ENCODE results near the gene PLEKHG5. TPM values are rescaled to one million over a fixed set of nuclear protein-coding genes. Genes with fewer than 3 reads are reported as not detected.

Gene PLEKHG5
- total RNA-seq, 6 donors from 2014 or later = 5.0 to 31.4 (median 12.6) TPM

DNA sequence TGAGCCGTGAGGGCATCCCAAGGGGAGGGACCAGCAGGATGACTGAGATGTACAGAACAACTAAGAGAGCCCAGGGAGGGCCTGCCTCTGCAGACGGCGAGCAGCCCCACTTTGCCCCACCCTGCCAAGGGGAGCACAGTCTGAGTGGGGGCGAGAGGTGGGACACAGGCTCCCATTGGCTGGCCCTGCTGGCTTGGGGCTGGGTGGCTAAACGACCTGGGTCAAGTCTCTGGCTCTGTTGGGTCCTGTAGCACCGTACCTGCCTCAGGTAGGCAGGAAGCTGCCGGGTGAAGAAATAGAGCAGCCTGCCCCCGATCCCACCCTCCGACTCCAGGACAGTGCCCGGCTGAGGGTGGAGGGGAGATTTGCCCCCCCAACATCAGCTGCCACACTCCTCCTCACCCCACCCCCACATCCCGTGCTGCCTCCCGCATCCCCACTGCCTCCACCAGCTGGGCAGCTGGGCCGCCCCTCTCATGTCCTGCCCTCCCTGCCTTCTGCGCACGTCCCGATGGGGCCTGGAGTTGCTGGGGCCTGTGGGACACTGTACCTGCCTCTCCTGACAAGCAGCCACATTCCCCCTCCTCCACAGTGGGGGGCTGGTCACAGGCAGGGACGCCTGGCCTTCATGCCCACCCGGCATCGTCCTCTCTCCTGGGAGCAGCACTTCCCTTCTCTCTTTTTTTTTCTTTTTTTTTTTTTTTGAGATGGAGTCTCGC lies 12.6 kb upstream of the PLEKHG5 start:
- Histone ChIP-seq H3K36me3 (no peaks in the 10 kb centered on the region), H3K9me3 (no peaks in the 10 kb centered on the region), H3K4me1 (peaks cover 5 to 17% (median 10%) of the 10 kb centered on the region in 4 donors), H3K4me3 (no peak overlapping the region), H3K27ac (no peak overlapping the region), H3K27me3 (no peaks in the 10 kb centered on the region)
- DNase-seq (peak in 1 of 2 donors; percentile 75), ATAC-seq (ENCODE audit: low FRiP score in 2 of 2) (no peak)
- WGBS, 2 donors = 86 to 87% methylated on average over 19 to 20 of the region's 20 CpGs
- TF ChIP-seq, protein P1, sequence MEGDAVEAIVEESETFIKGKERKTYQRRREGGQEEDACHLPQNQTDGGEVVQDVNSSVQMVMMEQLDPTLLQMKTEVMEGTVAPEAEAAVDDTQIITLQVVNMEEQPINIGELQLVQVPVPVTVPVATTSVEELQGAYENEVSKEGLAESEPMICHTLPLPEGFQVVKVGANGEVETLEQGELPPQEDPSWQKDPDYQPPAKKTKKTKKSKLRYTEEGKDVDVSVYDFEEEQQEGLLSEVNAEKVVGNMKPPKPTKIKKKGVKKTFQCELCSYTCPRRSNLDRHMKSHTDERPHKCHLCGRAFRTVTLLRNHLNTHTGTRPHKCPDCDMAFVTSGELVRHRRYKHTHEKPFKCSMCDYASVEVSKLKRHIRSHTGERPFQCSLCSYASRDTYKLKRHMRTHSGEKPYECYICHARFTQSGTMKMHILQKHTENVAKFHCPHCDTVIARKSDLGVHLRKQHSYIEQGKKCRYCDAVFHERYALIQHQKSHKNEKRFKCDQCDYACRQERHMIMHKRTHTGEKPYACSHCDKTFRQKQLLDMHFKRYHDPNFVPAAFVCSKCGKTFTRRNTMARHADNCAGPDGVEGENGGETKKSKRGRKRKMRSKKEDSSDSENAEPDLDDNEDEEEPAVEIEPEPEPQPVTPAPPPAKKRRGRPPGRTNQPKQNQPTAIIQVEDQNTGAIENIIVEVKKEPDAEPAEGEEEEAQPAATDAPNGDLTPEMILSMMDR (IDR thresholded peaks at IDR 0.05) = no peak
- TF ChIP-seq POLR2AphosphoS5 (IDR thresholded peaks at IDR 0.05) (no peak), EP300 (IDR thresholded peaks at IDR 0.05) (no peak), POLR2A (IDR thresholded peaks at IDR 0.05) (no peak)

DNA sequence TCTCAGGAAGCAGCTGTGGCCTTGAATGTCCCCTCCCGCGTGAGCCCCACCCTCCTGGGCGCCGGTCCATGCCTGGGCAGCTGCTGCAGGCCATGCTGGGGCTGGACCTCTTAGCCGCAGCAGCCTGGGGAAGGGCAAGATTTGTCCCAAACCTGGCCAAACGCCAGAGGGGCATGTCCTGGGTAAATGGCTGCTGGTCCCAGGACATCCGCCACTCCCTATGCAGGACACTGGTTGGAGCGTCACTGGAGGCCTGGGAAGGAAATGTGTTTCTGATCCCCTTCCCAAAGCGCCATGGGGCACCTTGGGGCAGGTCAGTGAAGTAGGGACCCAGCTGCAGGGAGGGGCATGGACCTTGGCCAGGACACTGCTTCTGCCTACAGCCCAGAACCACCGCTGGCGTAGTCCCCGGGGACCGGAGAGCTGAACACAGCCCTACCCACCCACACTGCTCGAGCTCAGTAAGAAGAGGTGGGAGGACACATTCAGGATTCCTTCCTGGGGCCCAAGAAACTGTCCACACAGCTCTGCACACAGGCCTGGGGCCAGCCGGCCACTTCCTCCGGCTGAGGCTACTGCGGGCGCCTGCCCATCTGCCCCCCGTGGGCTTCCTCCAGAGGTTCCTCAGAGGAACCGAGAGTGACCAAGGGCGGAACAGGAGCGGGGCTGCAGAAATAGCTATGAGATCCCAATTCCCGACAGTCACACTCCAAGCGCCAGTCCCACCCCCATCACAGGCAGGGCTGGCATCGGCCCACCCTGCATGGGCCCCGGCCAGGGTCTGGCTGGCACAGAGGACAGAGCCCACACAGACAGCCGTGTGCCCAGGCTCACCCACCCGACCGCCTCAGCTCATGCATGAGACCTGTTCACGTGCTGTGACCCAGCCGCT lies 10.8 kb upstream of the PLEKHG5 start:
- ATAC-seq (ENCODE audit: low FRiP score in 2 of 2) (peak; percentile 6 to 64), DNase-seq (peak in 1 of 2 donors; percentile 88)
- H3K27me3 ChIP-seq = no peaks in the 10 kb centered on the region
- no peaks in the 10 kb centered on the region for H3K9me3 ChIP-seq
- TF ChIP-seq POLR2AphosphoS5 (IDR thresholded peaks at IDR 0.05) = no peak
- TF ChIP-seq EP300 (IDR thresholded peaks at IDR 0.05) = no peak
- TF ChIP-seq POLR2A (IDR thresholded peaks at IDR 0.05) = no peak
- TF ChIP-seq, protein P1 (IDR thresholded peaks at IDR 0.05) = no peak
- H3K27ac ChIP-seq = peak overlapping the region in 1 of 4 donors; percentile 2
- H3K4me3 ChIP-seq = no peak overlapping the region
- H3K4me1 ChIP-seq = peaks cover 13 to 25% (median 19%) of the 10 kb centered on the region in 4 donors
- no peaks in the 10 kb centered on the region for H3K36me3 ChIP-seq
- 56 to 57% methylated on average over 3 to 31 of the region's 31 CpGs for WGBS, 2 donors

DNA sequence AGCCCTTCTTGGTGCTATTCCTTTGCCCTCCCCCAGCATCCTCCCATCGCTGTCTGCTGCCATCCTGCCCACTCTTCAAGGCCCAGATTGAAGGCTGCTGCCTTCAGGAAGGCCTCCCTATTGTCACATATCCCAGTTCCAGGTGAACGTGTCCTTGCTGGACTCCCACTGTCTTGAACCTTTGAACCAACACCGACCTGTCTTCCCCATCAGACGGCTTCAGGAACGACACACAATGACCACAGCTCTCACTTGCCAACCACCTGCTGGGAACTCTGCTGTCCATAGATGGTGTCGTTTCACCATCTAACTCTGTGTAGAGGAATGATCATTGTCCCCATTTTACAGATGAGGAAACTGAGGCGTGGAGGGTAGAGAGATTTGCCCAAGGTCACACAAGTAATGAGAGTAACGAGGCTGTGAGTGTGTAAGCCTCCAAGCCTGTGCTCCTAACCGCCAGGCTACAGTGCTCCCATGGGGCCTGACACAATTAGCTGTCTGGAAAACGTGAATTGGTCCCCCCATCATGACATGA lies 9.9 kb upstream of the PLEKHG5 start:
- DNase-seq (no peak), ATAC-seq (ENCODE audit: low FRiP score in 2 of 2) (no peak)
- WGBS, 2 donors = 84 to 90% methylated on average over 10 of the region's 10 CpGs
- peak overlapping the region in 2 of 4 donors; percentile 2 to 4 for H3K27ac ChIP-seq
- H3K4me3 ChIP-seq = no peak overlapping the region
- peaks cover 0 to 3% (median 0%) of the 10 kb centered on the region in 4 donors for H3K27me3 ChIP-seq
- no peaks in the 10 kb centered on the region for H3K36me3 ChIP-seq
- peaks cover 17 to 33% (median 23%) of the 10 kb centered on the region in 4 donors for H3K4me1 ChIP-seq
- H3K9me3 ChIP-seq = no peaks in the 10 kb centered on the region
- no peak for TF ChIP-seq POLR2A (IDR thresholded peaks at IDR 0.05)
- no peak for TF ChIP-seq POLR2AphosphoS5 (IDR thresholded peaks at IDR 0.05)
- TF ChIP-seq, protein P1 (IDR thresholded peaks at IDR 0.05) = no peak
- TF ChIP-seq EP300 (IDR thresholded peaks at IDR 0.05) = no peak

DNA sequence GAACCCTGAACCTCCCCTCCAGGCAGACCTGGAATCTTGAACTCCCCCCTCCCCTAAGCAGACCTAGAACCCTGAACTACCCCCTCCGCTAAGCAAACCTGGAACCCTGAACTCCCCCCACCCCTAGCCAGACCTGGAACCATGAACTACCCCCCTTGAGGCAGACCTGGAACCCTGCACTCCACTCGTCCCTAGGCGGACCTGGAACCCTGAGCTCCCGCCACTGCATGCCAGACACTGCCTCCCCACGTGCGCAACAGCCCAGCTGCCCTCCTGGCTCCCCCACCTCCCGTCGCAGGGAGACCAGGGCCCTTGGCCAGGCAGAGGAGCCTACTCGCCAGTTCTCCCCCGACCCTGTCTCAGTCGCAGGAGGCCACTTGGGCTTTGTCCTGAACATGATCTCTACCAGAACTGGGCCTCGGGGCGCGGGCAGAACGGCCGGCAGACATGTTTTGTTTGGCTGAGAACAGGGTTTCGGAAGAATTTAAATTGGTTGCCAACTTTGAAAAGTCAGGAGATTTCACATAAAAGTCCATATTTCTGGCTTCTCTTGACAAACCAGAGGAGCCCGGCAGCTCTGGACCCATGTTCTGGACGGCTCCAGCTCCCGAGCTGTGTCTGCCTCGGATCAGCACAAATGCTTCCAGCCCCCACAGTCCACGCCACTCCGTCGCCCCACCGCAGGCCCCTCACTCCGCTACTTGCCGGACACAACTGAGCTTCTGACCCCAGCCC lies 9.2 kb upstream of the PLEKHG5 start:
- no peak overlapping the region for H3K27ac ChIP-seq
- DNase-seq = no peak
- peaks cover 17 to 36% (median 24%) of the 10 kb centered on the region in 4 donors for H3K4me1 ChIP-seq
- H3K36me3 ChIP-seq = no peaks in the 10 kb centered on the region
- WGBS, 2 donors = 86 to 89% methylated on average over 25 to 27 of the region's 27 CpGs
- H3K9me3 ChIP-seq = no peaks in the 10 kb centered on the region
- TF ChIP-seq POLR2A (IDR thresholded peaks at IDR 0.05) (no peak), POLR2AphosphoS5 (IDR thresholded peaks at IDR 0.05) (no peak), EP300 (IDR thresholded peaks at IDR 0.05) (no peak)
- TF ChIP-seq, protein P1 (IDR thresholded peaks at IDR 0.05) = no peak
- no peak overlapping the region for H3K4me3 ChIP-seq
- H3K27me3 ChIP-seq = peaks cover 0 to 4% (median 0%) of the 10 kb centered on the region in 4 donors
- no peak for ATAC-seq (ENCODE audit: low FRiP score in 2 of 2)
